Fibroblast of the aortic adventitia (primary cell): ENCODE data around the gene PHKG1. TPM values are rescaled to one million over a fixed set of nuclear protein-coding genes. Genes with fewer than 3 reads are reported as not detected.
"Not testable (repeated sequence)": the region's sequence is repeated elsewhere in the genome, so short reads cannot be mapped to it uniquely, and the experiment has no call there.

ENCODE experiments used
- DNase-seq: peaks from one replicate; pipeline ENCODE4 v3.0.0-alpha.2; 2010; ENCODE audit warnings: low read depth
- H3K4me3 ChIP-seq: 2 replicates; pipeline ENCODE4 v1.5.1; 2011; ENCODE audit warnings: low read depth, mild to moderate bottlenecking, control low read depth, low read length, moderate library complexity
- total RNA-seq: library from RNA; depleted of rRNA; stranded (reverse); fragments of >200 nt; gene quantifications from 2 replicates; pipeline ENCODE4 v1.2.3, GENCODE V29; 2012; ENCODE audit warnings: low replicate concordance
- TF ChIP-seq, protein P1 (sequence below): IDR thresholded peaks from 2 replicates; pipeline ENCODE4 v1.5.1; 2011; ENCODE audit warnings: mild to moderate bottlenecking, low read length, control low read depth, inconsistent platforms; ENCODE audit not compliant: insufficient read depth

Gene PHKG1
- total RNA-seq, 1 donor, result 2.3 TPM

DNA sequence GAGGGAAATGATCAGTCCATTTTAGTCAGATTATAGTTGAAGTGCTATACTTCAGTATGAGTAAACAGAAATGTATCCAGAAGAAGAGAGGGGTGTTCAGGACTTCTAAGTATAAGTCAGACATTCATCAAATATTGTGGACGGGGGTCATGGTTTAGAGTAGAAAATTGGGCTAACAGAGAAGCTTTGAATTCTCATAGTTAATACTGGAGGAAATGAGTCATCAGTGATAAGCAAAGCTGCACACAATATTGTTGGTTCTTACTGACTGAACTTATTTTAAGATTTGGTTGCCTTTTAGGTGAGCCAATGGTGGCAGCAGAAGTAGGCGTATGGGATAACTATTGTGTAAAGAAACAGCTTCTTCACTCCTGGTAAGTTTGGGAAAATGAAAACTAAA, 30.4 kb downstream of the PHKG1 start:
- peak; percentile 83 for DNase-seq
- peak overlapping the region; percentile 26 for H3K4me3 ChIP-seq
- TF ChIP-seq, protein P1, sequence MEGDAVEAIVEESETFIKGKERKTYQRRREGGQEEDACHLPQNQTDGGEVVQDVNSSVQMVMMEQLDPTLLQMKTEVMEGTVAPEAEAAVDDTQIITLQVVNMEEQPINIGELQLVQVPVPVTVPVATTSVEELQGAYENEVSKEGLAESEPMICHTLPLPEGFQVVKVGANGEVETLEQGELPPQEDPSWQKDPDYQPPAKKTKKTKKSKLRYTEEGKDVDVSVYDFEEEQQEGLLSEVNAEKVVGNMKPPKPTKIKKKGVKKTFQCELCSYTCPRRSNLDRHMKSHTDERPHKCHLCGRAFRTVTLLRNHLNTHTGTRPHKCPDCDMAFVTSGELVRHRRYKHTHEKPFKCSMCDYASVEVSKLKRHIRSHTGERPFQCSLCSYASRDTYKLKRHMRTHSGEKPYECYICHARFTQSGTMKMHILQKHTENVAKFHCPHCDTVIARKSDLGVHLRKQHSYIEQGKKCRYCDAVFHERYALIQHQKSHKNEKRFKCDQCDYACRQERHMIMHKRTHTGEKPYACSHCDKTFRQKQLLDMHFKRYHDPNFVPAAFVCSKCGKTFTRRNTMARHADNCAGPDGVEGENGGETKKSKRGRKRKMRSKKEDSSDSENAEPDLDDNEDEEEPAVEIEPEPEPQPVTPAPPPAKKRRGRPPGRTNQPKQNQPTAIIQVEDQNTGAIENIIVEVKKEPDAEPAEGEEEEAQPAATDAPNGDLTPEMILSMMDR, result no peak

DNA sequence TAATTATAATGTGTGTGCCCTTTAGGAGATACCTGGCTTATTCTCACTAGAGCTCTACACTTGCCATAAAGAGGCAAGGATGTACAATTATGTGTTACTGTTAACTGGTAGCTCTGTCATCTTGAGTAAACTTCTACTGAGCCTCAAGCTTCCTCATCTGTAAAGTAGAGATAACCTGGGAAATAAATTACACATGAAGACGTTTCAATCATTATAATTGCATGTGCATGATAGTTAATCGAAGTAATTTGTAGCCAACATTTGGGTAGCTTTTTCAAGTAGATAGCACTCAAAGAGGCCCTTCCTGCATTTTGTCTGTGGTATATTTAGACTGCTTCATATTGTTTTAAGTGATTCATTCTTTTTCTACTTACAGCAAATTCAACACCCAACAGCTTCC, 38.8 kb downstream of the PHKG1 start:
- H3K4me3 ChIP-seq, result no peak overlapping the region
- no peak for DNase-seq
- TF ChIP-seq, protein P1, result no peak

DNA sequence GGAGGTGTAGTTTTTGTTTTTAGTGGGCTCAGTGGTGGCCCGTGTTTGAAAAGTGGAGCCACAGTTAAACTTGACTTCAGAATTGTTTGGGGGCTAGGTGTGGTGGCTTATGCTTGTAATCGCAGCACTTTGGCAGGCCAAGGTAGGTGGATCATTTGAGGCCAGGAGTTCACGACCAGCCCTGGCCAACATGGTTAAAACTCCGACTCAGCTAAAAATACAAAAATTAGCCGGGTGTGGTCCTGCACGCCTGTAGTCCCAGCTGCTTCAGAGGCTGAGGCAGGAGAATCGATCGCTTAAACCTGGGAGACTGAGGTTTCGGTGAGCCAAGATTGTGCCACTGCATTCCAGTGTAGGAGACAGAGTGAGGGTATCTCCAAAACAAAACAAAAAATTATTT, 39.4 kb downstream of the PHKG1 start:
- H3K4me3 ChIP-seq, result peak overlapping the region; percentile 6
- DNase-seq, result no peak
- TF ChIP-seq, protein P1, result no peak

DNA sequence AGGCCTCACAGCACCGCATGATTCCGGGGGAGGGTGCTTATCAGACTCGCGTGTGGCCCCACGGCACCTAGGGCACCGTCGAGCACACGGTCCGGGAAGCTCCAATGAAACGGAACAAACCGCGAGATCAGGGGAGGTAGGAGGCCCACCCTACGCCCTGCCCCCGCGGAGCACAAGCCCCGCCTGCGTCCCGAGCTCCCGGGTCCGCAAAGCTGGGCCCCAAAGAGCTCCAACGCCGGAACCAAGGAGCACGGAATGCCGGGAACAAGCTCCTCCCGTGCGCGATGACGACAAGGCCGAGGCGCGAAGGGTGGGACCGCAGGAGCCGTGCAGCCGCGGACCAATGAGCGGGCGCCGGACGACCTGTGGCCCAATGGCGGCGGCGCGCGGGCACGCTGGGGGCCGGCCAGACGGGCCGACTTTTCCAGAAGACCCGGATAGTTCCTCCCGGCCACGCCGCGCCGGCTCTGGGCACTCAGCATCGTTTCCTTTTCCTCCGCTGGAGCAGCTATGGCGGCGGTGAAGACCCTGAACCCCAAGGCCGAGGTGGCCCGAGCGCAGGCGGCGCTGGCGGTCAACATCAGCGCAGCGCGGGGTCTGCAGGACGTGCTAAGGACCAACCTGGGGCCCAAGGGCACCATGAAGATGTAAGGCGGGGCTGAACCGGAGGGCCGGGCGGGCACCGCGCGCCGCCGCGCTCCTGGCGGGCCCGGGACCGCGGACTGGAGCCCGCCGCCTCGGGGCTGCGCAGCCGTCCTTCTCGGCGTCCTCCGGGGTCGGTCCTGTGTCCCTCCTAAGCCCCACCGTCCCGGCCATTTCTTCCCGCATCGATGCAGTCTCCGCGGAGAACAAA, 41.2 kb downstream of the PHKG1 start, which contains the start of the genes CCT6A and PSPH:
Gene CCT6A, plus strand, starts transcription at position 427 of the 853 bp plus-strand sequence. Its CDS starts 84 bp downstream, at position 511.
Gene PSPH, minus strand, starts transcription at position 106 of the 853 bp plus-strand sequence. CDS start 30,232 bp downstream, outside the sequence.
- DNase-seq, result peak; percentile 97
- peak within 1 kb of the TSS; percentile 92 for H3K4me3 ChIP-seq
- TF ChIP-seq, protein P1, result no peak

DNA sequence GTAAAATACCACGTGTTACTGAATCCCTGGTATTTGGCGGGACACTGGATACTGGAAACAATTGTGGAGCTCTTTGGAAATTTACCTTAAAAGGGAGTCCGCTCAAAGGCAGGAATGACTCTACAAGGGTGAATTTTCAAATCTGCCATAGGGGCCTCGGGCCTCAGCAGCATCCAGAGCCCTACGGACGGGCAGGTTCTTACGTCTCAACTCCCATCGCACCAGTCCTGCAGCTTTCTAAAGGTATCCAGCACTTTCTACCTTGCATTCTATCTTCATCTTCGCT, 41.8 kb downstream of the PHKG1 start:
- TF ChIP-seq, protein P1, result no peak
- no peak for DNase-seq
- peak overlapping the region; percentile 92 for H3K4me3 ChIP-seq

DNA sequence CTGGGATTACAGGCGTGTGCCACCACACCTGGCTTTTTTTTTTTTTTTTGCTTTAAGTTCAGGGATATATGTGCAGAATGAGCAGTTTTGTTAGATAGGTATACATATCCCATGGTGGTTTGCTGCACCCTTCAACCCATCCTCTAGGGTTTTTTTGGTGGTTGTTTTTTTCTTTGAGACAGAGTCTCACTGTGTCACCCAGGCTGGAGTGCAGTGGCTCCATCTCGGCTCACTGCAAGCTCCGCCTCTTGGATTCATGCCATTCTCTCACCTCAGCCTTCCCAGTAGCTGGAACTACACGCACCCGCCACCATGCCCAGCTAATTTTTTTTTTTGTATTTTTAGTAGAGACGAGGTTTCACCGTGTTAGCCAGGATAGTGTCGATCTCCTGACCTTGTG, 44.0 kb downstream of the PHKG1 start:
- DNase-seq, result not testable (repeated sequence)

DNA sequence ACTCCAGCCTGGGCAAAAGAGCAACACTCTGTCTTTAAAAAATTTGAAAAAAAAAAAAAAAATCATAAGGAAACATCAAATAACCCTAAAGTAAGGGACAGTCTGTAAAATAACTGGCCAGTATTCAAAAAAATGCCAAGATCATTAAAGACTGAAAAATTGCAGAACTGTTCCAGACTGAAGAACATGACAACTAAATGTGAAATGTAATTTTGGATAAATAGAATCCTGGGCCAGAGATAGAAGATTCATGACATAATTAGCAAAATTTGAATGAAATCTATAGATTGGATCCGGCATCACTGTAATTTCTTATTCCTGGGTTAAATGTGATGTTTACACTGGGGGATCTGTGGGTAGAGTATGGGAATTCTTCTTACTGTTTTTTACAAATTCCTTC, 44.5 kb downstream of the PHKG1 start:
- TF ChIP-seq, protein P1, result no peak
- no peak for DNase-seq

More for the DNA sequence above, 44.0 kb downstream of the PHKG1 start:
- H3K4me3 ChIP-seq, result not testable (repeated sequence)

DNA sequence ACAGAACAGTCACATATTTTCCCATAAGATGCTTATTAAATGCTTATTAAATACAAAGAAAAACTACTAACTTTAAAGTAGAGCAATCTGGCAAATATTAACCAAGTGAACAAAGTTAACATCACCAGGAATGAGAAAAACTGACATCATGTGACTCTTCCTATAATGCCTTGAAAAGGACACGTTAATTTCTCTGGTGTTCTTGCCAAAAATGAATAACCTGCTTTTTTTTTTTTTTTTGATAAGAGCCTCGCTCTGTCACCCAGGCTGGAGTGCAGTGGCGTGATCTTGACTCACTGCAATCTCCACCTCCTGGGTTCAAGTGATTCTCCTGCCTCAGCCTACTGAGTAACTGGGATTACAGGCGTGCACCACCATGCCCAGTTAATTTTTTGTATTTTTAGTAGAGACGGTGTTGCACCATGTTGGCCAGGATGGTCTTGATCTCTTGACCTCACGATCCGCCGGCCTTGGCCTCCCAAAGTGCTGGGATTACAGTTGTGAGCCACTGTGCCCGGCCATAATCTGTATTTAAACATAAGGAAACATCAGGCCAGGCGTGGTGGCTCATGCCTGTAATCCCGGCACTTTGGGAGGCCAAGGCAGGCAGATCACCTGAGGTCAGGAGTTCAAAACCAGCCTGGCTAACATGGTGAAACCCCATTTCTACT, 45.2 kb downstream of the PHKG1 start:
- not testable (repeated sequence) for H3K4me3 ChIP-seq
- DNase-seq, result peak; percentile 72

More for the DNA sequence above, 44.5 kb downstream of the PHKG1 start:
- no peak overlapping the region for H3K4me3 ChIP-seq
